Lower leg skin (tissue), 4 donors: ENCODE data around the gene GHR. TPM values are rescaled to one million over a fixed set of nuclear protein-coding genes. Genes with fewer than 3 reads are reported as not detected.

ENCODE experiments used
- DNase-seq, 2 donors: peaks; one replicate each; pipeline ENCODE4 v3.0.0-alpha.2; 2019; ENCODE audit warnings: low spot score in 2 of 2
- H3K4me3 ChIP-seq: fragments of 200-600 bp; sonication (generic); 2 replicates; pipeline ENCODE4 v1.5.1; 2017; ENCODE audit warnings: mild to moderate bottlenecking, low read depth; ENCODE audit not compliant: poor library complexity, severe bottlenecking
- POLR2A ChIP-seq, 2 donors: fragments of 450-650 bp; IDR thresholded peaks; one replicate each; pipeline ENCODE4 v1.6.1; 2016 to 2017; ENCODE audit warnings: antibody characterized with exemption in 2 of 2, mild to moderate bottlenecking in 1 of 2, moderate library complexity in 1 of 2
- WGBS, 2 donors: methylation state at CpG; one replicate each; pipeline ENCODE4 v1.1.5; 2018; 5-methylcytosine and 5-hydroxymethylcytosine counted together
- intact Hi-C: fragments of 100-400 bp; cut with DNase I; formaldehyde crosslinking; loops from one replicate; pipeline ENCODE4 v1.15.0; 2023; ENCODE audit warnings: low total_unique reads
- total RNA-seq, 4 donors: library from RNA; depleted of rRNA; stranded (reverse); fragments of >200 nt; gene quantifications; one replicate each; pipeline ENCODE4 v1.1.0, GENCODE V29; 2016
- TF ChIP-seq, protein P1 (sequence below), 3 donors: fragments of 450-650 bp; IDR thresholded peaks; one replicate each; pipeline ENCODE4 v1.5.1; 2016; ENCODE audit warnings: antibody characterized with exemption in 3 of 3, mild to moderate bottlenecking in 3 of 3, moderate library complexity in 2 of 3

The GHR gene
- total RNA-seq, 4 donors from 2014 or later, result 10.5 to 23.1 (median 14.2) TPM

DNA sequence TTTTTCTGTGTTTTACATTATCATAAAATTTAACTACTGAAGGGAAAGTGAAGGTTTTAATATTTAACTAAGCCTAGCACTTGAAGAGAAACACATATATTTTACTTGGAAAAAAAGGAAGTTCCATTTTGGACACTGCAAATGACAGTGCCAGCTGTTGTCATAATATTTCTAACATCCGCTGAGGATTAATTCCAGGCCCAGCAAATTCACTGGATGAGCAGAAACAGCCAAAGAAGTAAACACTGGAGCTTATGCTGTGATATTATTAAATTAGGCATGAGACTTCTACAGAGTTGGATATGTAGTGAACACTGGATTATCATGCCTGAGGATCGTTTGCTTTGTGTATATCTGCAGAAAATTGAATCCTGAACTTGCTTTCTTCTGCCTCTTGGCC is 67.6 kb downstream of the GHR start:
- intact Hi-C loops, result no loop called here
- DNase-seq, result no peak
- TF ChIP-seq, protein P1, sequence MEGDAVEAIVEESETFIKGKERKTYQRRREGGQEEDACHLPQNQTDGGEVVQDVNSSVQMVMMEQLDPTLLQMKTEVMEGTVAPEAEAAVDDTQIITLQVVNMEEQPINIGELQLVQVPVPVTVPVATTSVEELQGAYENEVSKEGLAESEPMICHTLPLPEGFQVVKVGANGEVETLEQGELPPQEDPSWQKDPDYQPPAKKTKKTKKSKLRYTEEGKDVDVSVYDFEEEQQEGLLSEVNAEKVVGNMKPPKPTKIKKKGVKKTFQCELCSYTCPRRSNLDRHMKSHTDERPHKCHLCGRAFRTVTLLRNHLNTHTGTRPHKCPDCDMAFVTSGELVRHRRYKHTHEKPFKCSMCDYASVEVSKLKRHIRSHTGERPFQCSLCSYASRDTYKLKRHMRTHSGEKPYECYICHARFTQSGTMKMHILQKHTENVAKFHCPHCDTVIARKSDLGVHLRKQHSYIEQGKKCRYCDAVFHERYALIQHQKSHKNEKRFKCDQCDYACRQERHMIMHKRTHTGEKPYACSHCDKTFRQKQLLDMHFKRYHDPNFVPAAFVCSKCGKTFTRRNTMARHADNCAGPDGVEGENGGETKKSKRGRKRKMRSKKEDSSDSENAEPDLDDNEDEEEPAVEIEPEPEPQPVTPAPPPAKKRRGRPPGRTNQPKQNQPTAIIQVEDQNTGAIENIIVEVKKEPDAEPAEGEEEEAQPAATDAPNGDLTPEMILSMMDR (IDR thresholded peaks at IDR 0.05), result no peak
- TF ChIP-seq POLR2A (IDR thresholded peaks at IDR 0.05), result no peak
- 49 to 55% methylated on average over 2 of the region's 2 CpGs for WGBS, 2 donors
- no peak overlapping the region for H3K4me3 ChIP-seq

GRCh38 chr5:42491699-42492098 is 68.5 kb downstream of the GHR start:
- TF ChIP-seq, protein P1 (IDR thresholded peaks at IDR 0.05), result no peak
- no peak for TF ChIP-seq POLR2A (IDR thresholded peaks at IDR 0.05)
- intact Hi-C loops, result no loop called here
- no peak for DNase-seq
- H3K4me3 ChIP-seq, result no peak overlapping the region
- 46 to 47% methylated on average over 3 of the region's 3 CpGs for WGBS, 2 donors

- no peak overlapping the region for H3K4me3 ChIP-seq
- WGBS, 2 donors, result 50 to 52% methylated on average over 3 of the region's 3 CpGs
- no peak for DNase-seq
- intact Hi-C loops, result no loop called here
- TF ChIP-seq POLR2A (IDR thresholded peaks at IDR 0.05), result no peak
- TF ChIP-seq, protein P1 (IDR thresholded peaks at IDR 0.05), result no peak
Observed at GRCh38 chr5:42492974-42493373, 69.7 kb downstream of the GHR start.

DNA sequence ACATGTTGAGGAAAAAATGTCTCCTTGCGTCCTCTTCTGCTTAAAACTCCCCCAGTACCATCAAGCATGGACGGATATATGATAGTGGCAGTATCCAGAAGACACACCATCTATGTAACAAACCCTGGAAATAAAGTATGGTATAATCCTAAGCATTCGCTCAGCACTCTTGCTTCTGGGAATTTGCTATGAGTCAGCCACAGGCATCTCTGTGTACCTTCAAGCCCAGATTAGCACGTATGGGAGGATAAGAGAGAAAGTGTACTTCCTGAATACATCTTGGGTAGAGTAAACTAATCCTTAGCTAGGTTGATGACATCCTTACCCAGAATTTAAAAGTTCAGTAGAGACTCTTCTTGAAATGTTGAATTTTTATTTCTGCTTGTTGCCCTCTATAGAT is 71.2 kb downstream of the GHR start:
- intact Hi-C loops, result no loop called here
- DNase-seq, result no peak
- H3K4me3 ChIP-seq, result no peak overlapping the region
- WGBS, 2 donors, result 62 to 78% methylated on average over 4 of the region's 4 CpGs
- no peak for TF ChIP-seq POLR2A (IDR thresholded peaks at IDR 0.05)
- TF ChIP-seq, protein P1 (IDR thresholded peaks at IDR 0.05), result no peak

DNA sequence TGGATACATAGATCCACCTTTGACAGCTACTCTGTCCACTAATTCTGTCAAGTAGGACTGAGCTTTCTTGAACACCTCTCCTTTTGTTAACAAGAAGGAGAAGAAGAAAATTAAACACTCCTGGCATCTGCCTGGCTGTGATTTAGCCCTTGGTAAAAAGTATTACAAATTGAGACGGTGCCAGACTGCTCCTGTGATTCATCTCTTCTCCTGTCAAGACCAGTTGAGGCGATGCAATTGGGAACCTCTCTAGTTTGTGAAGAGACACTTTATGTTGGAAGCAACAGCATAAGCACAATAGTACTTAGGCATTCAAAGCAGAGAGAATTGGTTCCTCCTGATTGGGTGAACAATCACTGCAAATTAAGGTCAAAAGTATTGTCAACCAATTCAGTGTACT is 72.7 kb downstream of the GHR start:
- intact Hi-C loops, result no loop called here
- H3K4me3 ChIP-seq, result no peak overlapping the region
- TF ChIP-seq POLR2A (IDR thresholded peaks at IDR 0.05), result no peak
- TF ChIP-seq, protein P1 (IDR thresholded peaks at IDR 0.05), result no peak
- peak in 1 of 2 donors; percentile 49 for DNase-seq
- WGBS, 2 donors, result 55 to 64% methylated on average over 2 of the region's 2 CpGs

DNA sequence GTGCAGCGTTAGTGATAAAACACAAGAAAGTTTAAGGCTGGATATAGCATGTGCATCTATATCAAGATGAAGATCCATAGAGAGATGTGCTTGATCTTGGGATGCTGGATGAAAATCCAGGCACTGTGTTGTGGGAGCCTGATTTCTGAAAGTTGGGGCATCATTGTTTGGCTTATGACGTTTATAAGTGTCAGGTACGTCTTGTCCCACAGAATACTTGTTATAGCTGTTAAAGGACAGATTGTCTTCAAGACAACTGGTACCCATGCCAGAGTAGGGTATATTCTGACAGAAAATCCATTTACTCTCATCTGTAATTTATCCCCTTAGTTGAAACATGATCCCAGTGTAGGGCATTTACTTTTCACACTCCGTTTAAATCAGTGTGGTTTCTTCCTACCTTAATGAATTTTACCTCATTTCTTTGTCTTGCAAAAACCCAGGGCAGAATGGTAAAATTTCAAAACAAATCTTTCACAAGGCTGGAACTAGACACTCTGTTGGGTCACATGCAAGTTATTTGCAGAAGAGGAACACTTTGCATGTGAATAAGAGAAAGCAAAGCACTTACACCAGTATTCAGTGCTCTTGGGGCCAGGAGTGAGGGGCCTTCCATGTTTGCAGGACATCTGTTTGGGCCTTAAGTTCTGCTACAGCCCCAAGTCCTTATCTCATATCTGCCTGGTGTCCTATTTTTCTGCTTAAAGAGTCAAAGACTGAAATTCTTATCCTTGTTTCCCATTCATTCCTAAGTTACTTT is 73.3 kb downstream of the GHR start:
- no peak for TF ChIP-seq POLR2A (IDR thresholded peaks at IDR 0.05)
- TF ChIP-seq, protein P1 (IDR thresholded peaks at IDR 0.05), result no peak
- intact Hi-C loops, result no loop called here
- WGBS, 2 donors, result 63 to 76% methylated on average over 4 of the region's 4 CpGs
- DNase-seq, result no peak
- H3K4me3 ChIP-seq, result no peak overlapping the region
